A673 (cell line): ENCODE results near the gene MXRA8. TPM values are rescaled to one million over a fixed set of nuclear protein-coding genes. Genes with fewer than 3 reads are reported as not detected.

Experiments
- BruUV-seq: library from RNA; stranded (reverse); fragments of 400-500 nt; replicated peaks from 2 replicates; lab custom pipeline; 2021; lab: Mats Ljungman, UMichigan
- CTCF ChIA-PET: fragments of 300-600 bp; sonication (Branson Sonifier 250); formaldehyde crosslinking; loops from one replicate; lab custom pipeline; 2022; ENCODE audit warnings: antibody characterized with exemption; lab: Charles Lee
- POLR2A ChIA-PET: fragments of 300-600 bp; sonication (Branson Sonifier 250); formaldehyde crosslinking; loops from one replicate; lab custom pipeline; 2022; ENCODE audit warnings: antibody characterized with exemption; ENCODE audit not compliant: low non-redundant PET; lab: Charles Lee
- DNase-seq: peaks from one replicate; pipeline ENCODE4 v3.0.0-alpha.2; 2015; ENCODE audit warnings: low spot score
- H3K27ac ChIP-seq: fragments of 200-600 bp; sonication (generic); 2 replicates; pipeline ENCODE4 v1.5.1; 2016; ENCODE audit warnings: mixed run types, low read depth, mild to moderate bottlenecking, mixed read lengths, antibody characterized with exemption, low read length; ENCODE audit not compliant: poor library complexity, severe bottlenecking
- H3K27me3 ChIP-seq: fragments of 200-600 bp; sonication (generic); replicated peaks from 2 replicates; pipeline ENCODE4 v1.6.1; 2017; ENCODE audit warnings: mixed run types, low read depth, mild to moderate bottlenecking, mixed read lengths, antibody characterized with exemption, low read length; ENCODE audit not compliant: insufficient read depth, poor library complexity
- H3K36me3 ChIP-seq: fragments of 200-600 bp; sonication (generic); 2 replicates; pipeline ENCODE4 v1.6.1; 2016; ENCODE audit warnings: mixed run types, mild to moderate bottlenecking, mixed read lengths, antibody characterized with exemption, low read length; ENCODE audit not compliant: insufficient read depth, poor library complexity, severe bottlenecking
- H3K4me1 ChIP-seq: fragments of 200-600 bp; sonication (generic); 2 replicates; pipeline ENCODE4 v1.6.1; 2017; ENCODE audit warnings: mixed run types, mild to moderate bottlenecking, mixed read lengths, antibody characterized with exemption, low read length; ENCODE audit not compliant: insufficient read depth, poor library complexity, severe bottlenecking
- H3K4me3 ChIP-seq: fragments of 200-600 bp; sonication (generic); 2 replicates; pipeline ENCODE4 v1.5.1; 2016; ENCODE audit warnings: low read depth, mixed run types, mild to moderate bottlenecking, mixed read lengths, low read length; ENCODE audit not compliant: poor library complexity, severe bottlenecking
- H3K9me3 ChIP-seq: fragments of 200-600 bp; sonication (generic); 2 replicates; pipeline ENCODE4 v1.6.1; 2016; ENCODE audit warnings: mixed run types, low read depth, mild to moderate bottlenecking, mixed read lengths, antibody characterized with exemption, low read length; ENCODE audit not compliant: poor library complexity, severe bottlenecking
- EZH2 ChIP-seq: fragments of 200-600 bp; sonication (generic); IDR thresholded peaks from 2 replicates; pipeline ENCODE4 v1.6.1; 2017; ENCODE audit warnings: borderline replicate concordance, low read depth, mild to moderate bottlenecking, mixed read lengths, antibody characterized with exemption, low read length; ENCODE audit not compliant: poor library complexity, severe bottlenecking
- intact Hi-C: fragments of 100-400 bp; cut with micrococcal nuclease; formaldehyde crosslinking; loops from one replicate; pipeline ENCODE4 v1.10.0; 2022; ENCODE audit not compliant: unreplicated experiment
- total RNA-seq: library from RNA; stranded (reverse); gene quantifications from 2 replicates; pipeline ENCODE4 v1.2.3, GENCODE V29; 2021
- TF ChIP-seq, protein P1 (sequence below): fragments of 300-800, 200-600 bp; sonication (generic); conservative IDR thresholded peaks from 2 replicates; pipeline ENCODE4 v1.5.1; 2017; ENCODE audit warnings: low read depth, mild to moderate bottlenecking, antibody characterized with exemption, low read length, moderate library complexity, mixed read lengths

MXRA8 gene
- total RNA-seq, 1 experiment from 2014 or later, result 0.73 TPM

DNA sequence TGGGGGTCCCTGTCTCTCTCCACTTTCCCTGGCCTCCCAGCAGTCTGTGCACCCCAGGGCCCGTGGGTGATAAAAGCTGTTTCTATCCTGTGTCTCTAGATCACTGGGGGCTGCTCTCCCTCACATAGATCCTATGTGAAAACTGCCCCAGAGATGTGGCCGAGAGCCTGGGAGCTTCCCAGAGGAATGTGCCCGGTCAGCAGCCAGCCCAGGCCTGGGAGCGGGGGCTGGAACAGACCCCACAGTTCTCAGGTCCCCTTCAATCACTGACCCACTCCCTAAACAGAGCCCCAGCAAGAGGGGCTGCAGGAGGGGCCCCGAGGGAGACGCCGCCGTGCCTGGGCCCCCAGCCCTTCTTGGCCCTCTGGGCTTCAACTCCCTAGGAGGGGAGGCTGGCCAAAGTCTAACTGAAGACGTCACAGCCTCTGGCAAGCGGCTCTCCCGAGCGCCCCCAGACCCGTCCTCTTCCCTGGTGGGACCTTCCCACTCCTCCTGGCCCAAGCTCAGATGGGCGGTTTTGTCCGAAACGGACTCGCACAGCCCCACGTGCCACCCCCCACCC lies 403 bp downstream of the MXRA8 start:
- intact Hi-C loops, result no loop called here
- no peaks in the 10 kb centered on the region for H3K9me3 ChIP-seq
- ChIA-PET CTCF (no interaction called here), POLR2A (no interaction called here)
- no peaks in the 10 kb centered on the region for H3K4me1 ChIP-seq
- no peak for DNase-seq
- H3K4me3 ChIP-seq, result no peak overlapping the region
- H3K27ac ChIP-seq, result no peak overlapping the region
- TF ChIP-seq, protein P1, sequence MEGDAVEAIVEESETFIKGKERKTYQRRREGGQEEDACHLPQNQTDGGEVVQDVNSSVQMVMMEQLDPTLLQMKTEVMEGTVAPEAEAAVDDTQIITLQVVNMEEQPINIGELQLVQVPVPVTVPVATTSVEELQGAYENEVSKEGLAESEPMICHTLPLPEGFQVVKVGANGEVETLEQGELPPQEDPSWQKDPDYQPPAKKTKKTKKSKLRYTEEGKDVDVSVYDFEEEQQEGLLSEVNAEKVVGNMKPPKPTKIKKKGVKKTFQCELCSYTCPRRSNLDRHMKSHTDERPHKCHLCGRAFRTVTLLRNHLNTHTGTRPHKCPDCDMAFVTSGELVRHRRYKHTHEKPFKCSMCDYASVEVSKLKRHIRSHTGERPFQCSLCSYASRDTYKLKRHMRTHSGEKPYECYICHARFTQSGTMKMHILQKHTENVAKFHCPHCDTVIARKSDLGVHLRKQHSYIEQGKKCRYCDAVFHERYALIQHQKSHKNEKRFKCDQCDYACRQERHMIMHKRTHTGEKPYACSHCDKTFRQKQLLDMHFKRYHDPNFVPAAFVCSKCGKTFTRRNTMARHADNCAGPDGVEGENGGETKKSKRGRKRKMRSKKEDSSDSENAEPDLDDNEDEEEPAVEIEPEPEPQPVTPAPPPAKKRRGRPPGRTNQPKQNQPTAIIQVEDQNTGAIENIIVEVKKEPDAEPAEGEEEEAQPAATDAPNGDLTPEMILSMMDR, result no peak
- no peak for TF ChIP-seq EZH2
- no TSS peak for BruUV-seq
- H3K27me3 ChIP-seq, result peaks cover 5% of the 10 kb centered on the region
- no peaks in the 10 kb centered on the region for H3K36me3 ChIP-seq

DNA sequence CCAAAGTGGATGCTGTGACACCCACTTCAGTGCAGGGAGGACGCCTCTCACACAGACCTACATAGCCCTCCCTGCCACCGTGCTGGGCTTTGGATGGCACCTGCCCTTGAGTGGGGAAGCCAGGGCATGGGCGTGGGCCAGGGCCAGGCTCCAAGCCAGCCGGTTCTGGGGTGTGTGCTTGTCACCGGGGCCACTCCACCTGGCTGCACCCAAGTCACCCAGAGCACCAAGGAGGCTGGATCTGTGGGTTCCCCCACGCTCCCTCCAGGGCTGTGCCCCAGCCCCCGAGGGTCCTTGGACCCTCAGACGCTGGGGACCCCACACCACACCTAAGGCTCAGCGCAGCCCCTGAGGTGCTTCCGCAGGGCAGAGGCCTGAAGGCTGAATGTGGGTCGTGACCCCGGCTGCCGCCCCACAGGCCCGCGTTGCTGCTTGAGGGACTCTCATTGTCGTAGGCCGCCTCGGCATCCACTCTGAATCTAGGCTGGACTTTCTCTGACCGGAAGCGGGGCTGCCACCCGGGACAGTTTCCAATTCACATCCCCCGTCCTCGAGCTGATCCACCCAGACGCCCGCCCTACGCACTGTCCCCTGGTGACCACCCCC lies 1.5 kb downstream of the MXRA8 start:
- intact Hi-C loops, result no loop called here
- Histone ChIP-seq H3K36me3 (no peaks in the 10 kb centered on the region), H3K27ac (no peak overlapping the region), H3K4me3 (no peak overlapping the region), H3K9me3 (no peaks in the 10 kb centered on the region), H3K27me3 (peaks cover 5% of the 10 kb centered on the region), H3K4me1 (no peaks in the 10 kb centered on the region)
- ChIA-PET CTCF (no interaction called here), POLR2A (no interaction called here)
- TF ChIP-seq, protein P1, result no peak
- no peak for TF ChIP-seq EZH2
- DNase-seq, result no peak
- BruUV-seq, result no TSS peak

DNA sequence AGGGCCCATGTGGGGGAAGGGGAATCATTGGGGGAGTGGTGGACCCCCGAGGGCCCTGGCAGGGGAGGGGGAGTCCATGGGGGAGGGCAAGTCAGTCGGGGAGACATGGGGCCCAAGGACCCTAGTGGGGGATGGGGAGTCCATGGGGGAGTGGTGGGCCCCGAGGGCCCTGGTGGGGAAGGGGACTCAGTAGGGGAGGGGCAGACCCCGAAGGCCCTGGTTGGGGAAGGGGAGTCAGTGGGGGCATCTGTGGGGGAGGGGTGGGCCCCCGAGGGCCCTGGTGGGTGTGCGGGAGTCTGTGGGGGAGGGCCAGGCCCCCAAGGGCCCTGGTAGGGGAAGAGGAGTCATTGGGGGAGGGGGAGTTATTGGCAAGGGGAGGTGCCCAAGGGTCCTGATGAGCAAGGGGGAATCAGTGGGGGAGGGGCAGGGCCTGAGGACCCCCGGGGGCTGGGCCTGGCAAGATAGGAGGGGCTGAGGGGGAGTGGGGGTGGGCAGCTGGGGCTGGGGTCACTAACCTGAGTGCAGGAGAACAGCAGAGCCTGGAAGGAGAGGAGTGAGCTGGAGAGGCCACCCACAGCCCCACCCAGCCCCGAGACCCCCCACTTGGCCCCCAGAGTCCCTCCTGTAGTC lies 2.1 kb downstream of the MXRA8 start:
- no peaks in the 10 kb centered on the region for H3K4me1 ChIP-seq
- H3K27me3 ChIP-seq, result peaks cover 5% of the 10 kb centered on the region
- DNase-seq, result no peak
- H3K36me3 ChIP-seq, result no peaks in the 10 kb centered on the region
- no peak overlapping the region for H3K4me3 ChIP-seq
- no peak overlapping the region for H3K27ac ChIP-seq
- TF ChIP-seq EZH2, result no peak
- BruUV-seq, result no TSS peak
- intact Hi-C loops, result no loop called here
- ChIA-PET POLR2A (no interaction called here), CTCF (no interaction called here)
- no peaks in the 10 kb centered on the region for H3K9me3 ChIP-seq
